Measurements from ENCODE around the gene FAM43B.
A peak's percentile ranks its signal among the peaks of the same experiment; 100 is the strongest.
"Not testable (repeated sequence)": the region's sequence is repeated elsewhere in the genome, so short reads cannot be mapped to it uniquely, and the experiment has no call there.

Gene FAM43B

GRCh38 chr1:20551945-20552727 is at the start of gene FAM43B:
FAM43B (plus strand) TSS chr1:20552573; CDS start chr1:20552974, 401 bp downstream.
- no peak for DNase-seq (ENCODE audit: low spot score)

GRCh38 chr1:20505488-20505887 is 46.9 kb upstream of the FAM43B start:
- DNase-seq (ENCODE audit: low spot score), result no peak

GRCh38 chr1:20507248-20507563 is 45.2 kb upstream of the FAM43B start:
- no peak for DNase-seq (ENCODE audit: low spot score)

- peak; percentile 95 for DNase-seq (ENCODE audit: low spot score)
Measured at GRCh38 chr1:20507564-20508410, 44.6 kb upstream of the FAM43B start, which contains the start of gene MUL1. MUL1 (minus strand) TSS chr1:20508151; CDS start chr1:20508024, 127 bp downstream.

GRCh38 chr1:20508411-20508771 is 44.0 kb upstream of the FAM43B start:
- no peak for DNase-seq (ENCODE audit: low spot score)

GRCh38 chr1:20511518-20512428 is 40.6 kb upstream of the FAM43B start:
- DNase-seq (ENCODE audit: low spot score), result no peak

- not testable (repeated sequence) for DNase-seq (ENCODE audit: low spot score)
Measured at GRCh38 chr1:20519609-20520262, 32.6 kb upstream of the FAM43B start.

- DNase-seq (ENCODE audit: low spot score), result peak; percentile 40
Measured at GRCh38 chr1:20521960-20522861, 30.2 kb upstream of the FAM43B start.

- no peak for DNase-seq (ENCODE audit: low spot score)
Measured at GRCh38 chr1:20526267-20526666, 26.1 kb upstream of the FAM43B start.

- no peak for DNase-seq (ENCODE audit: low spot score)
Measured at GRCh38 chr1:20528221-20528620, 24.2 kb upstream of the FAM43B start.

GRCh38 chr1:20530306-20530705 is 22.1 kb upstream of the FAM43B start:
- no peak for DNase-seq (ENCODE audit: low spot score)

- no peak for DNase-seq (ENCODE audit: low spot score)
Measured at GRCh38 chr1:20530901-20531300, 21.5 kb upstream of the FAM43B start.

GRCh38 chr1:20533635-20534034 is 18.7 kb upstream of the FAM43B start:
- no peak for DNase-seq (ENCODE audit: low spot score)

- DNase-seq (ENCODE audit: low spot score), result no peak
Measured at GRCh38 chr1:20534659-20535417, 17.5 kb upstream of the FAM43B start.

- no peak for DNase-seq (ENCODE audit: low spot score)
Measured at GRCh38 chr1:20538227-20538626, 14.1 kb upstream of the FAM43B start.

- no peak for DNase-seq (ENCODE audit: low spot score)
Measured at GRCh38 chr1:20538760-20539551, 13.4 kb upstream of the FAM43B start.

- DNase-seq (ENCODE audit: low spot score), result no peak
Measured at GRCh38 chr1:20540281-20540680, 12.1 kb upstream of the FAM43B start.

- no peak for DNase-seq (ENCODE audit: low spot score)
Measured at GRCh38 chr1:20546637-20547036, 5.7 kb upstream of the FAM43B start.

GRCh38 chr1:20551161-20551560 is 1.2 kb upstream of the FAM43B start:
- no peak for DNase-seq (ENCODE audit: low spot score)

Measured in COLO829 (cell line).